Right lobe of liver (tissue), 4 donors: ENCODE data around the gene LLGL2.

ENCODE experiments used
- CTCF ChIP-seq, 4 donors: fragments of 200-600 bp in 3 of 4; fragments of 450-650 bp in 1 of 4; IDR thresholded peaks; one replicate each; pipeline versions ENCODE4 v1.5.1 to v1.8.0; 2016 to 2022; ENCODE audit warnings: antibody characterized with exemption in 4 of 4, mild to moderate bottlenecking in 2 of 4
- POLR2A ChIP-seq: fragments of 450-650 bp; IDR thresholded peaks from one replicate; pipeline ENCODE4 v1.6.1; 2017; ENCODE audit warnings: antibody characterized with exemption, mild to moderate bottlenecking
- donor health status: DM: no; HTN: no; CAD: no.
- donor health status: DM: no; HTN: no; CAD: no.
- donor health status: DM: no; HTN: yes; CAD: no.

DNA sequence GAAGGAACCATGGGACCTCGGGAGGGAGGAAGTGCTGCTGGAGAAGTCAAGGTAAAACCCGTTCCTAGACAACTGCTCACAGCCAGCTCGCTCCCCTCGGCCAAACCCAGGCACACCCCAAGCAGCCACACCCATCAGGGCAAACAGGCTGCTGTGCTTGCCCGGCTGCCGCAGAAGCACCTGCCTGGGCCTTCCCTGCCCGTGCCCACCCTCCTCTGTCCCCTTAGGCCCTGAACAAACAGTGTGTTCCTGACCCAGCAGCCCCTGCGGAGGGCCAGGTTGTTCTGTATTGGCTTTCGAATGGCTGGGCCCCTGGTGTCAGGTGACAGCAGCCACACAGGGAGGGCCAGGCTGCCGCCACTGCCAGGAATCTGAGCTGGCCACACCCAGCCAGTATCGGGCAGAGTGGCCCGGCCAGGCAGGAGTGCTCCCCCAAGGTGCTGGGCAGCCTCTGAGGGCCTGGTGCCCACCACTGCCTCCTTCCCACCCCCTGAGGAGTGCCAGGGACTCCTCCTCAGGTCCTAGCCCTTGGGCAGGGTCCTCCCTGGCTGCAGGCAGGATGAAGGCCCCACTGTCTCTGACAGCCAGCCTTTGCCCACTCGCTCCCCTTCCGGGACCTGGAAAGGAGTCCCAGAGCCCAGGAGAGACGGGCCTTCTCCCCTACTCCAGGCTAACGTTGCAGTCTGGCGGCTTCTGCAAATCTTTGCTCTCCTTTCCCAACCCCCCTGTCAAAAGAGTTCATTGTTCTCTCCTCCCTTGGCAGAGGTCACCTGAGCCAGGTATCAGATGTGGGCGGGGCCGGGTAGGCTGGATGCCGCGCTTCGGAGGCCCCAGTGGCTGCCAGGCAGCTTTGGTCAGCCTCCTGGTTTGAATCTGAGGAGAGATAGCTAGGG is 24.0 kb downstream of the LLGL2 start:
- no peak for TF ChIP-seq POLR2A
- no peak for TF ChIP-seq CTCF (IDR thresholded peaks at IDR 0.05)
